MM.1S (cell line): ENCODE data around the gene TMTC1.

Experiments
- DNase-seq: peaks from one replicate; pipeline ENCODE4 v3.0.0-alpha.2; 2015
- H2AFZ ChIP-seq: fragments of 300-600 bp; sonication (generic); 2 replicates; pipeline ENCODE4 v1.6.0; 2016; ENCODE audit warnings: antibody characterized with exemption, low read length
- H3F3A ChIP-seq: fragments of 300-600 bp; sonication (generic); 2 replicates; pipeline ENCODE4 v1.6.1; 2016; ENCODE audit warnings: mild to moderate bottlenecking, antibody characterized with exemption, low read length, moderate library complexity, mixed read lengths; ENCODE audit not compliant: insufficient read depth
- H3K27ac ChIP-seq: fragments of 300-600 bp; sonication (generic); 2 replicates; pipeline ENCODE4 v1.5.1; 2016; ENCODE audit warnings: mild to moderate bottlenecking, low read length
- H3K27me3 ChIP-seq: fragments of 300-600 bp; sonication (generic); replicated peaks from 2 replicates; pipeline ENCODE4 v1.6.0; 2016; ENCODE audit warnings: low read length; ENCODE audit not compliant: insufficient read depth
- H3K36me3 ChIP-seq: fragments of 300-600 bp; sonication (generic); replicated peaks from 2 replicates; pipeline ENCODE4 v1.6.1; 2016; ENCODE audit warnings: mild to moderate bottlenecking, low read length, mixed read lengths; ENCODE audit not compliant: insufficient read depth
- H3K4me1 ChIP-seq: fragments of 300-600 bp; sonication (generic); 2 replicates; pipeline ENCODE4 v1.6.1; 2016; ENCODE audit warnings: low read length, mixed read lengths
- H3K4me2 ChIP-seq: fragments of 300-600 bp; sonication (generic); 2 replicates; pipeline ENCODE4 v1.6.0; 2016; ENCODE audit warnings: low read depth, low read length
- H3K4me3 ChIP-seq: fragments of 300-600 bp; sonication (generic); 2 replicates; pipeline ENCODE4 v1.5.1; 2016; ENCODE audit warnings: low read length, mixed read lengths
- H3K79me2 ChIP-seq: fragments of 300-600 bp; sonication (generic); 2 replicates; pipeline ENCODE4 v1.6.1; 2016; ENCODE audit warnings: mixed run types, low read length, mixed read lengths
- H3K9ac ChIP-seq: fragments of 300-600 bp; sonication (generic); 2 replicates; pipeline ENCODE4 v1.6.1; 2016; ENCODE audit warnings: low read length, mixed read lengths
- H3K9me2 ChIP-seq: fragments of 300-600 bp; sonication (generic); replicated peaks from 2 replicates; pipeline ENCODE4 v1.6.1; 2016; ENCODE audit warnings: mild to moderate bottlenecking, low read length, mixed read lengths; ENCODE audit not compliant: insufficient read depth
- H3K9me3 ChIP-seq: fragments of 300-600 bp; sonication (generic); replicated peaks from 2 replicates; pipeline ENCODE4 v1.6.1; 2016; ENCODE audit warnings: mild to moderate bottlenecking, low read length, mixed read lengths; ENCODE audit not compliant: insufficient read depth
- H4K20me1 ChIP-seq: fragments of 300-600 bp; sonication (generic); 2 replicates; pipeline ENCODE4 v1.6.1; 2016; ENCODE audit warnings: mild to moderate bottlenecking, low read length, moderate library complexity, mixed read lengths; ENCODE audit not compliant: insufficient read depth
- CTCF ChIP-seq: fragments of 300-600 bp; sonication (generic); IDR thresholded peaks from 2 replicates; pipeline ENCODE4 v1.5.1; 2016; ENCODE audit warnings: antibody characterized with exemption, low read length, mixed read lengths
- EZH2 ChIP-seq: fragments of 300-600 bp; sonication (generic); optimal IDR thresholded peaks from 2 replicates; pipeline ENCODE3; 2017; ENCODE audit warnings: low read depth, mild to moderate bottlenecking, antibody characterized with exemption, low read length, mixed read lengths
- EZH2phosphoT487 ChIP-seq: fragments of 300-600 bp; sonication (generic); IDR thresholded peaks from 2 replicates; pipeline ENCODE4 v1.6.1; 2018; ENCODE audit warnings: antibody characterized with exemption, low read length

The TMTC1 gene

GRCh38 chr12:29617407-29617803, 166.3 kb downstream of the TMTC1 start:
- TF ChIP-seq CTCF (no peak), EZH2phosphoT487 (no peak), EZH2 (no peak)
- Histone ChIP-seq H2AFZ (no peak overlapping the region), H3F3A (no peaks in the 10 kb centered on the region), H3K9ac (no peak overlapping the region), H4K20me1 (no peaks in the 10 kb centered on the region), H3K9me3 (no peaks in the 10 kb centered on the region), H3K4me3 (no peak overlapping the region), H3K27me3 (no peaks in the 10 kb centered on the region), H3K4me1 (no peaks in the 10 kb centered on the region), H3K4me2 (no peak overlapping the region), H3K36me3 (no peaks in the 10 kb centered on the region), H3K9me2 (no peaks in the 10 kb centered on the region), H3K27ac (no peak overlapping the region), H3K79me2 (no peaks in the 10 kb centered on the region)
- no peak for DNase-seq

- Histone ChIP-seq H3K36me3 (no peaks in the 10 kb centered on the region), H3K4me2 (no peak overlapping the region), H3K9me3 (no peaks in the 10 kb centered on the region), H3K4me1 (no peaks in the 10 kb centered on the region), H4K20me1 (no peaks in the 10 kb centered on the region), H3K9me2 (no peaks in the 10 kb centered on the region), H3K4me3 (no peak overlapping the region), H3K27ac (no peak overlapping the region), H3K79me2 (no peaks in the 10 kb centered on the region), H3K27me3 (no peaks in the 10 kb centered on the region), H3K9ac (no peak overlapping the region), H3F3A (no peaks in the 10 kb centered on the region), H2AFZ (no peak overlapping the region)
- TF ChIP-seq CTCF (no peak), EZH2phosphoT487 (no peak), EZH2 (no peak)
- no peak for DNase-seq
Measured at GRCh38 chr12:29616664-29617406, 166.9 kb downstream of the TMTC1 start.

- H2AFZ ChIP-seq = no peak overlapping the region
Measured at GRCh38 chr12:29614694-29615325, 168.9 kb downstream of the TMTC1 start.

More at GRCh38 chr12:29614694-29615325, 168.9 kb downstream of the TMTC1 start:
- Histone ChIP-seq H3K9me3 (no peaks in the 10 kb centered on the region), H3K27ac (no peak overlapping the region), H3K27me3 (no peaks in the 10 kb centered on the region), H3F3A (no peaks in the 10 kb centered on the region), H3K9me2 (no peaks in the 10 kb centered on the region), H3K4me1 (no peaks in the 10 kb centered on the region), H3K4me2 (no peak overlapping the region), H3K36me3 (no peaks in the 10 kb centered on the region), H3K4me3 (no peak overlapping the region), H4K20me1 (no peaks in the 10 kb centered on the region), H3K9ac (no peak overlapping the region), H3K79me2 (no peaks in the 10 kb centered on the region)
- TF ChIP-seq CTCF (no peak), EZH2 (no peak), EZH2phosphoT487 (no peak)
- no peak for DNase-seq
